ENCODE data around the gene NUB1.

The NUB1 gene

GRCh38 chr7:151368136-151368571 lies 26.5 kb downstream of the NUB1 start:
- ChIA-PET CTCF (interaction anchor here (0.6 to 1.3 kb wide), 5 partner anchors 63 to 391 kb away, joined by 3 to 5 read pairs (median 3); no protein-coding TSS in a partner anchor), POLR2A (interaction anchor here (0.9 kb wide), 1 partner anchor 92 kb away, joined by 3 read pairs; no protein-coding TSS in a partner anchor)
- DNase-seq (ENCODE audit: extremely low spot score), result peak; percentile 95
- TF ChIP-seq HDGF (IDR thresholded peaks at IDR 0.05; ENCODE audit: borderline replicate concordance) (0 out of 2 replicates have a peak, but pooled peaks have one; percentile 55), LEF1 (IDR thresholded peaks at IDR 0.05; ENCODE audit: borderline replicate concordance) (no peak), L3MBTL2 (conservative IDR thresholded peaks at IDR 0.05) (0 out of 2 replicates have a peak, but pooled peaks have one; percentile 36), PKNOX1 (IDR thresholded peaks at IDR 0.05) (no peak; the same call in 1 of the 2 replicates), ELF4 (IDR thresholded peaks at IDR 0.05) (no peak)

GRCh38 chr7:151371266-151371665 lies 29.7 kb downstream of the NUB1 start:
- ChIA-PET CTCF (interaction anchor here (1.2 to 2.2 kb wide), 2 partner anchors 21 to 77 kb away, joined by 3 to 7 read pairs; no protein-coding TSS in a partner anchor), POLR2A (interaction anchor here (1.1 kb wide), 1 partner anchor 9 kb away, joined by 4 read pairs; no protein-coding TSS in a partner anchor)
- TF ChIP-seq SP1 (IDR thresholded peaks at IDR 0.05) (no peak), LEF1 (IDR thresholded peaks at IDR 0.05; ENCODE audit: borderline replicate concordance) (no peak), NFRKB (IDR thresholded peaks at IDR 0.05) (no peak), HDGF (IDR thresholded peaks at IDR 0.05; ENCODE audit: borderline replicate concordance) (no peak), PKNOX1 (IDR thresholded peaks at IDR 0.05) (no peak), FOXK2 (IDR thresholded peaks at IDR 0.05) (no peak), CTBP1 (IDR thresholded peaks at IDR 0.05; ENCODE audit: borderline replicate concordance) (no peak), ELF4 (IDR thresholded peaks at IDR 0.05) (no peak), ZNF384 (IDR thresholded peaks at IDR 0.05) (no peak), SUZ12 (IDR thresholded peaks at IDR 0.05) (no peak)
- no peak for DNase-seq (ENCODE audit: extremely low spot score)

- no peak for DNase-seq (ENCODE audit: extremely low spot score)
- TF ChIP-seq FOXA1 (IDR thresholded peaks at IDR 0.05) (no peak), HDGF (IDR thresholded peaks at IDR 0.05; ENCODE audit: borderline replicate concordance) (no peak), CTBP1 (IDR thresholded peaks at IDR 0.05; ENCODE audit: borderline replicate concordance) (no peak), L3MBTL2 (conservative IDR thresholded peaks at IDR 0.05) (no peak), FOXM1 (IDR thresholded peaks at IDR 0.05; ENCODE audit: borderline replicate concordance) (no peak)
- POLR2A ChIA-PET, result no interaction called here
- CTCF ChIA-PET, result no interaction called here
These were observed 31.1 kb downstream of the NUB1 start for GRCh38 chr7:151372612-151373265.

GRCh38 chr7:151373599-151373998 lies 32.0 kb downstream of the NUB1 start:
- CTCF ChIA-PET, result no interaction called here
- POLR2A ChIA-PET, result no interaction called here
- DNase-seq (ENCODE audit: extremely low spot score), result no peak
- TF ChIP-seq TARDBP (IDR thresholded peaks at IDR 0.05) (no peak), CTBP1 (IDR thresholded peaks at IDR 0.05; ENCODE audit: borderline replicate concordance) (no peak), ARNT (IDR thresholded peaks at IDR 0.05) (no peak), LEF1 (IDR thresholded peaks at IDR 0.05; ENCODE audit: borderline replicate concordance) (no peak), NFRKB (IDR thresholded peaks at IDR 0.05) (no peak), FOXA1 (IDR thresholded peaks at IDR 0.05) (no peak), ZNF384 (IDR thresholded peaks at IDR 0.05) (no peak), BHLHE40 (IDR thresholded peaks at IDR 0.05; ENCODE audit: borderline replicate concordance) (no peak)

- no peak for DNase-seq (ENCODE audit: extremely low spot score)
- CTCF ChIA-PET, result no interaction called here
- TF ChIP-seq FOXM1 (IDR thresholded peaks at IDR 0.05; ENCODE audit: borderline replicate concordance) (no peak), TARDBP (IDR thresholded peaks at IDR 0.05) (no peak), NFRKB (IDR thresholded peaks at IDR 0.05) (no peak), ELF4 (IDR thresholded peaks at IDR 0.05) (no peak), FOXK2 (IDR thresholded peaks at IDR 0.05) (no peak), PKNOX1 (IDR thresholded peaks at IDR 0.05) (no peak), HDGF (IDR thresholded peaks at IDR 0.05; ENCODE audit: borderline replicate concordance) (no peak), SP1 (IDR thresholded peaks at IDR 0.05) (no peak), L3MBTL2 (conservative IDR thresholded peaks at IDR 0.05) (no peak), ARNT (IDR thresholded peaks at IDR 0.05) (no peak), BHLHE40 (IDR thresholded peaks at IDR 0.05; ENCODE audit: borderline replicate concordance) (no peak), FOXA1 (IDR thresholded peaks at IDR 0.05) (no peak)
- POLR2A ChIA-PET, result no interaction called here
These were observed 32.5 kb downstream of the NUB1 start for GRCh38 chr7:151374139-151374538.

GRCh38 chr7:151374726-151375125 lies 33.1 kb downstream of the NUB1 start:
- CTCF ChIA-PET, result no interaction called here
- POLR2A ChIA-PET, result no interaction called here
- TF ChIP-seq TARDBP (IDR thresholded peaks at IDR 0.05) (no peak), FOXM1 (IDR thresholded peaks at IDR 0.05; ENCODE audit: borderline replicate concordance) (no peak), NFRKB (IDR thresholded peaks at IDR 0.05) (no peak)
- no peak for DNase-seq (ENCODE audit: extremely low spot score)

Data from HEK293T (cell line).